Measurements from ENCODE around the gene UCKL1.
"Not testable (repeated sequence)": the region's sequence is repeated elsewhere in the genome, so short reads cannot be mapped to it uniquely, and the experiment has no call there.

The UCKL1 gene

DNA sequence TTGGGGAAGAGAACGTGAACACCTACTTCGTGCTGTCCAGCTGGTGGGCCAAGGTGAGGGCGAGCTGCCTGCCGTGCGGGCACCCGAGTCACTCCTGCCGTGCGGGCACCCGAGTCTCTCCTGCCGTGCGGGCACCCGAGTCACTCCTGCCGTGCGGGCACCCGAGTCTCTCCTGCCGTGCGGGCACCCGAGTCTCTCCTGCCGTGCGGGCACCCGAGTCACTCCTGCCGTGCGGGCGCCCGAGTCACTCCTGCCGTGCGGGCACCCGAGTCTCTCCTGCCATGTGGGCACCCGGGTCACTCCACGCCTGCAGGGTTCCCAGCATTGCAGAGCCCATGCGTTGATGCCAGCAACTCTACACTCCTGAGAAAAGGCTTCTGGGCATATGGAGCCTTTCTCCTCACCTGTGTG, 26.7 kb downstream of the UCKL1 start:
- H3K36me3 Mint-ChIP-seq, H3K27me3 Mint-ChIP-seq, H3K27ac Mint-ChIP-seq, H3K9me3 Mint-ChIP-seq, H3K4me3 Mint-ChIP-seq: not testable (repeated sequence)
- H3K4me1 Mint-ChIP-seq, result peaks cover 12% of the 10 kb centered on the region

- Mint-ChIP-seq H3K27me3 (no peaks in the 10 kb centered on the region), H3K27ac (no peak overlapping the region), H3K4me3 (no peak overlapping the region), H3K4me1 (peaks cover 15% of the 10 kb centered on the region), H3K36me3 (peaks cover 7% of the 10 kb centered on the region), H3K9me3 (no peaks in the 10 kb centered on the region)
These were observed 27.1 kb downstream of the UCKL1 start for GRCh38 chr20:63929071-63929470.

DNA sequence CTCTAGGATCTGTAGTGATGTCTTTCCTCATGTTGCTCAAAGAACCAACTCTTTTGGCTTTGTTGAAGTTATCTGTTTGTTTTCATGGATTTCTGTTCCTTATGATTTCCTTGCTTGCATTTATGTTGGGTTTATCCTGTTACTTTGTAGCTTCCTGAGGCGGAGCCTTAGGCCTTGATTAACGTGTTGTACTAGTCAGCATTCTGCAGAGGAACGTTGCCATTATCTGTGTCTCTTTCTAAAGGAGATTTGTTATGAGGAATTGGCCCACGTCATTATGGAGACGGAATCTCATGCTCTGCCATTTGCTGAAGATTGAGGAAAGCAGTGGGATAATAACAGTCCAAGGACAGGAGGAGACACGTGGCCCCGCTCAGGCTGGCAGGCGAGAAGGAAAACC, 29.9 kb downstream of the UCKL1 start:
- Mint-ChIP-seq H3K36me3 (peaks cover 5% of the 10 kb centered on the region), H3K4me3 (no peak overlapping the region), H3K27ac (peak overlapping the region; percentile 23), H3K27me3 (no peaks in the 10 kb centered on the region), H3K9me3 (no peaks in the 10 kb centered on the region), H3K4me1 (peaks cover 20% of the 10 kb centered on the region)

DNA sequence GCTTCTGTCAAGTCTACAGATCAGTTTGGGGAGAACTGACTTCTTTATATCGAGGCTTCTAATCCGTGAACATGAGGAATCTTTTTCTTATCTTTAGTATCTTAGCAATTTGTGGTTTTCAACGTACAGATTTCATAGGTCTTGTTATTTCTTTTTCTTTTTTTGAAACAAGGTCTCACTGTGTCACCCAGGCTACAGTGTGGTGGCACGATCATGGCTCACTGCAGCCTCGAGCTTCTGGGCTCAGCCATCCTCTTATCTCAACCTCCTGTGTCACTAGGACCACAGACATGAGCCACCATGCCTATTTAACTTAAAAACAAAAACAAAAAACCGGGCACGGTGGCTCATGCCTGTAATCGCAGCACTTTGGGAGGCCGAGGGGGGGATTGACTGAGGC, 32.0 kb downstream of the UCKL1 start:
- H3K27me3 Mint-ChIP-seq, result no peaks in the 10 kb centered on the region
- peaks cover 2% of the 10 kb centered on the region for H3K36me3 Mint-ChIP-seq
- peak overlapping the region; percentile 9 for H3K27ac Mint-ChIP-seq
- H3K4me1 Mint-ChIP-seq, result peaks cover 20% of the 10 kb centered on the region
- H3K9me3 Mint-ChIP-seq, result no peaks in the 10 kb centered on the region
- H3K4me3 Mint-ChIP-seq, result no peak overlapping the region

- Mint-ChIP-seq H3K36me3 (peaks cover 2% of the 10 kb centered on the region), H3K27ac (no peak overlapping the region)
These were observed 32.6 kb downstream of the UCKL1 start for GRCh38 chr20:63923651-63924050.

DNA sequence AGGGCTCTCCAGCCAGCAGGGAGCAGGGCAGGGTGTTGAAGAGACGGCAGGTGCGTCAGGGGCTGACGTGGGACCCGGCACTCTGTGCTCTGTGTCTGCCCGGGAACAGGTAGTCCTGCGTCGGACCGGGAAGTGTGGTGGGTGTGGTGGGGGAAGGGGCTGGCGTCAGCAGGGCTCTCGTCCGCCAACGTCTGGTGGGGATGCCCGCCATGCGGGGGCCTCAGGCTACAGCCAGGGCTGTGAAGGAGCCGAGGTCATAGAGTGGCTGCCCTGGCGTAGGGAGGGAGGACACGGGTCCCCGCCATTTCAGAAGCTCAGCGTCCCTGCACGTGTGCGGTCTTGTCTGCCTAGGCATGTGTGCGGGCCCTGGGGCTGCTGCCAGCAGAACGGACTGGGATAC, 36.0 kb downstream of the UCKL1 start:
- Mint-ChIP-seq H3K4me3 (no peak overlapping the region), H3K4me1 (peaks cover 20% of the 10 kb centered on the region), H3K27ac (no peak overlapping the region), H3K36me3 (peaks cover 6% of the 10 kb centered on the region), H3K27me3 (no peaks in the 10 kb centered on the region), H3K9me3 (no peaks in the 10 kb centered on the region)

More at GRCh38 chr20:63923651-63924050, 32.6 kb downstream of the UCKL1 start:
- H3K9me3 Mint-ChIP-seq, result no peaks in the 10 kb centered on the region
- peaks cover 20% of the 10 kb centered on the region for H3K4me1 Mint-ChIP-seq
- no peaks in the 10 kb centered on the region for H3K27me3 Mint-ChIP-seq
- H3K4me3 Mint-ChIP-seq, result no peak overlapping the region

DNA sequence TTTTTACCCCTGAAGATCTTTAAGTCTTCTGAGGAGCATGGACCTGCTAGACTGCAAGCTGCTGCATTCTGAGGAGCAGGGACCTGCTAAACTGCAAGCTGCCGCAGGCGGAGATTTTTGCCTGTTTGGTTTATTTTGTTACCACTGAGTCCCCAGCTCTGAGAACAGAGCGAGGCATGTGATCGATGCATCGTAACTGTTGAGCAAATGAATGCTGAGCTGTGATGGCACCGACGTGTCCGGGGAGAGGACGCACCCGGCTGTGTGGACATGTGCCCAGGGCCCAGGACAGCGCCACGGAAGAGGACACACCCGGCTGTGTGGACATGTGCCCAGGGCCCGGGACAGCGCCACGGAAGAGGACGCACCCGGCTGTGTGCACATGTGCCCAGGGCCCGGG, 37.1 kb downstream of the UCKL1 start:
- Mint-ChIP-seq H3K9me3 (no peaks in the 10 kb centered on the region), H3K4me3 (no peak overlapping the region), H3K4me1 (peaks cover 20% of the 10 kb centered on the region), H3K27me3 (no peaks in the 10 kb centered on the region), H3K36me3 (peaks cover 8% of the 10 kb centered on the region), H3K27ac (no peak overlapping the region)

GRCh38 chr20:63917811-63918210, 38.4 kb downstream of the UCKL1 start:
- Mint-ChIP-seq H3K36me3 (peaks cover 8% of the 10 kb centered on the region), H3K4me1 (peaks cover 20% of the 10 kb centered on the region), H3K27ac (no peak overlapping the region), H3K27me3 (no peaks in the 10 kb centered on the region), H3K4me3 (no peak overlapping the region), H3K9me3 (no peaks in the 10 kb centered on the region)

GRCh38 chr20:63916371-63916939, 39.8 kb downstream of the UCKL1 start:
- not testable (repeated sequence) for H3K36me3 Mint-ChIP-seq, H3K4me3 Mint-ChIP-seq, H3K9me3 Mint-ChIP-seq, H3K27me3 Mint-ChIP-seq
- Mint-ChIP-seq H3K27ac (peak overlapping the region; percentile 17), H3K4me1 (peaks cover 23% of the 10 kb centered on the region)

GRCh38 chr20:63915471-63915870, 40.7 kb downstream of the UCKL1 start:
- Mint-ChIP-seq H3K36me3 (peaks cover 9% of the 10 kb centered on the region), H3K4me3 (no peak overlapping the region), H3K9me3 (no peaks in the 10 kb centered on the region), H3K4me1 (peaks cover 32% of the 10 kb centered on the region), H3K27me3 (no peaks in the 10 kb centered on the region), H3K27ac (no peak overlapping the region)

DNA sequence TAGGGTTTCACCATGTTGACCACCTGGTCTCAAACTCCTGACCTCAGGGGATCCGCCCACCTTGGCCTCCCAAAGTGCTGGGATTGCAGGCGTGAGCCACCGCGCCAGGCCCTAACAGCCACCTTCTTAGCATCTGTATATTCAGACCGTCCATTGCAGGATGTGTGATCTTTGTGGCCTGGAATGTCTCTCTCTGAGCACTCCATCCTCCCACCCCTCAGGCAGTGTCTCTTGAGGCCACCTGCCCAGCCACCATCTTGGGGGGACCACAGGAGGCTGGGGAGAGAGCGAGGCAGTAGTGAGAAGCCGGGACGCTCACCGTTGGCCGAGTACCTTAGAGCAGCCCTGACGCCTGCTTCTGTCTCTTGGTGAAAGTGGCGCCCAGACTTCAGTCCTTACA, 42.4 kb downstream of the UCKL1 start:
- no peak overlapping the region for H3K4me3 Mint-ChIP-seq
- H3K36me3 Mint-ChIP-seq, result peaks cover 9% of the 10 kb centered on the region
- H3K27me3 Mint-ChIP-seq, result no peaks in the 10 kb centered on the region
- H3K4me1 Mint-ChIP-seq, result peaks cover 40% of the 10 kb centered on the region
- no peaks in the 10 kb centered on the region for H3K9me3 Mint-ChIP-seq
- no peak overlapping the region for H3K27ac Mint-ChIP-seq

- peaks cover 42% of the 10 kb centered on the region for H3K4me1 Mint-ChIP-seq
- H3K36me3 Mint-ChIP-seq, result peaks cover 7% of the 10 kb centered on the region
- H3K27me3 Mint-ChIP-seq, result no peaks in the 10 kb centered on the region
- H3K27ac Mint-ChIP-seq, result peak overlapping the region; percentile 23
- H3K4me3 Mint-ChIP-seq, result peak overlapping the region; percentile 39
- no peaks in the 10 kb centered on the region for H3K9me3 Mint-ChIP-seq
These were observed 45.0 kb downstream of the UCKL1 start for GRCh38 chr20:63911176-63911575.

- H3K4me3 Mint-ChIP-seq, result no peak overlapping the region
- no peaks in the 10 kb centered on the region for H3K9me3 Mint-ChIP-seq
- peak overlapping the region; percentile 32 for H3K27ac Mint-ChIP-seq
- peaks cover 1% of the 10 kb centered on the region for H3K36me3 Mint-ChIP-seq
- H3K4me1 Mint-ChIP-seq, result peaks cover 50% of the 10 kb centered on the region
- no peaks in the 10 kb centered on the region for H3K27me3 Mint-ChIP-seq
These were observed 48.1 kb downstream of the UCKL1 start for GRCh38 chr20:63908008-63908682.

DNA sequence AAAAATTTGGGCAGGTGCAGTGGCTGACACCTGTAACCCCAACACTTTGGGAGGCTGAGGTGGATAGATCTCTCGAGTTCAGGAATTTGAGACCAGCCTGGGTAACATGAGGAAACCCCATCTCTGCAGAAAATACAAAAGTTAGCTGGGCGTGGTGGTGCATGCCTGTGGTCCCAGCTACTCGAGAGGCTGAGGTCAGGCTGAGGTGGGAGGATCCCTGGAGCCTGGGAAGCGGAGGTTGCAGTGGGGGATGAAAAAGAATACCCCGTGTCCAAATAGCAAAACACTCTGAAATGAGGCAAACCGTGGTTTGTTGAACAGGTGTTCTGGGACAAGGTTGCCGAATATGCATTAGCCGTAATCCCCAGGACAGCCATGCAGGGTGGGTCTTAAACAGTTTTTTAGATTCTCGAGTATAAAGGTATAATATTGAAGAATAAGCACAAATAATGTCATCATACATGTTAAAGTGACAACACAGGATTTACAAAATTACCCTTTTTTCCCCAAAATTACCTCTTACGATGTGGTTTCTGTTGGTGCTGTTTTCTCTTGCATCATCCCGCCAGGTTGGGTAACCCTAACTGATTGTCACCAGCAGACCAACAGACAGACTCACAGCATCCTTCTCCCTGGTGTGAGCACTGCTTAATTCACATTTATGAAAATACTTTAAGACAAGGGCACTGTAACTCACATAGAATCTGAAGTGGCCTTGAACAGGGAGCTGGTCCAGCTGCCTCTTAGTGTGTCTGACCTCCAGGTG, 52.2 kb downstream of the UCKL1 start:
- Mint-ChIP-seq H3K9me3 (no peaks in the 10 kb centered on the region), H3K4me3 (no peak overlapping the region), H3K4me1 (peaks cover 57% of the 10 kb centered on the region), H3K27ac (peak overlapping the region; percentile 41), H3K36me3 (peaks cover 2% of the 10 kb centered on the region), H3K27me3 (no peaks in the 10 kb centered on the region)

DNA sequence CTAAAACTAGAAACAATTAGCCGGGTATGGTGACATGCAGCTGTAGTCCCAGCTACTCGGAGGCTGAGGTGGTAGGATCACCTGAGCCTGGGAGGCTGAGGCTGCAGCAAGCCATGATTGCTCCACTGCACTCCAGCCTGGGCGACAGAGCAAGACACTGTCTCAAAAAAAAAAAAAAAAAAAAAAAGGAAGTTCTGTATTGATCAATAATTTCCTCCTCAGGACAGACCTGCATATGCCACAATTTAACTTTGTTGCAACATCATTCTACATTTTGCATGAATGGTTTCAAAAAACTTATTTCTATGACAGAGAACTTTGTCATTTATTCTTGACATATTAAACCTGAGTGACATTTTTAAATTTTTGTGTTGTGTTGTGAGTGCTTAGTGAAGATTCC, 55.8 kb downstream of the UCKL1 start:
- no peaks in the 10 kb centered on the region for H3K27me3 Mint-ChIP-seq
- peaks cover 7% of the 10 kb centered on the region for H3K36me3 Mint-ChIP-seq
- no peak overlapping the region for H3K4me3 Mint-ChIP-seq

DNA sequence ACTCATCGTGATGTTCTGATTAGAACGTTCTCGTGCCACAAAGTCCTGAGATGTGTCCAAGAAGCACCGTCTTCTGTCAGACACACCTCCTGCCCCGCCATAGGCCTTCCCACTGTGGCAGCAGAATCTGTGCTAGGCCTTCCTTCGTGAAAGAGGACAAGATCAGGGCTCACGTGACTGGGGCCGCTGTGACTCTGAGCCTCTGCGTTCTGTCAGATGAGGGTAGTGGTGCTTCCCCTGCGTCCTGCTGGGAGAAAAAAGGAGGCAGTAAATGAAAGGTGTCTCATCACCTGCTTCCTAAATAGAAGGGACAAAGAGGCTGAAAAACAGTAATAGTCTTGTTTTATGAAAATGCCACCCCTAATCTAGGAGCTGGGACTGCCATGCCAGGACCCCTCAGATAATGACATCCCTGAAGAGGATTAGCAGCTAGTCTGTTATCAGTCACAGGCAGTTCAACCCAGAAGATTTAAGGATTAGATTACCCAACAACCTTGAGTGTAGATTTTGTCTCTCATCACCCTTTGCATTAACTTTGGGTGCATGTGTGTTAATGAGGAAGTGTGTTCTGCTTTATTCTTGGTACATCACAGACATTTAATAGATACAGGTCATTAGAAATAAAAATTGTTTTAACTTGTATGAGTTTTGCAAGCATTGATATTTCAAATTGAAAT, 57.2 kb downstream of the UCKL1 start:
- Mint-ChIP-seq H3K27me3 (no peaks in the 10 kb centered on the region), H3K4me3 (no peak overlapping the region), H3K27ac (no peak overlapping the region), H3K4me1 (peaks cover 75% of the 10 kb centered on the region), H3K36me3 (peaks cover 7% of the 10 kb centered on the region), H3K9me3 (no peaks in the 10 kb centered on the region)

More for the DNA sequence above, 55.8 kb downstream of the UCKL1 start:
- peaks cover 80% of the 10 kb centered on the region for H3K4me1 Mint-ChIP-seq
- no peaks in the 10 kb centered on the region for H3K9me3 Mint-ChIP-seq
- H3K27ac Mint-ChIP-seq, result peak overlapping the region; percentile 46

Measured in activated naive CD4-positive, alpha-beta T cell treated with anti-CD3 and anti-CD28 coated beads, Interleukin-2, amount 50 U/mL, for 24 hours (primary cell).